ENCODE measurements around the gene CRYBA2. TPM values are rescaled to one million over a fixed set of nuclear protein-coding genes. Genes with fewer than 3 reads are reported as not detected.

The CRYBA2 gene
- total RNA-seq, 1 donor from 2014 or later = not detected

DNA sequence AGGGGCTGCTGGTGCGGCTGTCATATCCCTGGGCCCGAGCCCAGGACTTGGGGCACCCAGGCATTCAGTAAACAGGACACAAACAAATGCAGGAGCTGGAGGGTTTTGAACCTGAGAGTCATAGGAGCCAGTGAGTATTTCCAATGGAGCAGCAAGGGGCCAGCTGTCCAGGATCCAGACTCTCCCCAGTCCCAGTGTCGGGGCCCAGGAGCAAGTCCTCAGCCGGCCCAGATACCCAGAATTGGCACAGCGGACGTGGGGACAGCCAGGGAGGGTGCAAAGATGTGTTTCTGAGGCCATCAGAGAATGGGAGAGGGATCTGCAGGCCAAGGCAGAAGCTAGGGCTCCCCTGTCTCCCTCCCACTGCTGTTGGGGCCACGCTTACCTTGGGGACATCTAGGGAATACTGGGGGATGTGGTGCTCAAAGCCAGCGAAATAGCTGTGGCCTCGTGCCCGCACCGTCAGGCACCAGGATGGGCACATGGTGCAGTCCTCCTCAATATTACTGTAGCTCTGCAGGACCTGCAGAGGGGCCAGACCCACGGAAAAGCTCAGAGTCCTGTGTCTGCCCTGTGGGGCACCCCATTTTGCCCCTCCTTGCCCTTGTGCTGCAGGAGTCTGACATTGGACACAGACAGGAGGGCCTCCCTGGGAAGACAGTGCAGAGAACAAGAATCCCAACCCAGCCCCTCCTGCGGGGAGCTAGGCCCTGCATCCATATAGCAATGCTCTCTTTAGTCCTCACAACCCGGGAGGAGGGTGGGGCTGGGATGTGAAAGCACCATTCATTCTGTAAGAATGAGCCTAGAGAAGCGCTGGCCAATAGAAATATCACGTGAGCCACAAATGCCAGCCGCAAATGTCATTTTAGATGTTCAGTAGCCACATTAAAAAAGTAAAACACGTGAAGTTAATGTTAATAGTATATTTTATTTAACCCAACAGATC, 32.7 kb upstream of the CRYBA2 start:
- DNase-seq (ENCODE audit: missing footprints) (no peak), ATAC-seq (no peak)
- intact Hi-C loops (cut with DNase I) = no loop called here

- intact Hi-C loops (cut with DNase I) = no loop called here
- ATAC-seq (no peak), DNase-seq (ENCODE audit: missing footprints) (no peak)
Measured at GRCh38 chr2:219024059-219024458, 30.8 kb upstream of the CRYBA2 start.

- intact Hi-C loops (cut with DNase I) = no loop called here
- no peak for ATAC-seq
- DNase-seq (ENCODE audit: missing footprints) = no peak
Measured at GRCh38 chr2:219023045-219023605, 29.9 kb upstream of the CRYBA2 start.

- DNase-seq (ENCODE audit: missing footprints) (no peak), ATAC-seq (no peak)
- intact Hi-C loops (cut with DNase I) = no loop called here
Measured at GRCh38 chr2:219022616-219023015, 29.4 kb upstream of the CRYBA2 start.

DNA sequence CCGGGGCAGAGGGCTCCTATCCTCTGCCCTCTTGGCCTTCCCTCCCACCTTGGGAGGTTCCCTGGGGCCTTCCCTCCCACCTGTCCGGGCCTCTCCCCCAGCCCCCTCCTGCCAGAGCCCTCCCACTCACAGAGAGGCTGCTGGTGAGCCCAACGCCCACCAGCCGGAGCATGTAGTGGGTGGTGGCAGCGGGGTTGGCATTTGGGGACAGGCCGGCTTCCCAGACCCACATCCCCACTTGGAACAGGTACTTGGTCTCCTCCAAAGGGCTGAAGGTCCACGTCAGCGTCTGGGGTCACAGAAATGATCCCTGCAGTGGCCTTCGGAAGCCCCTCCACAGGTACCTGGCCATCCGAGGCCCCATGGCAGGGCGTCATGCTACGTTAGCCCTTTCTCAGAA, 28.8 kb upstream of the CRYBA2 start:
- no peak for DNase-seq (ENCODE audit: missing footprints)
- intact Hi-C loops (cut with DNase I) = no loop called here
- no peak for ATAC-seq

- no peak for ATAC-seq
- no peak for DNase-seq (ENCODE audit: missing footprints)
- intact Hi-C loops (cut with DNase I) = no loop called here
Measured at GRCh38 chr2:219021591-219021990, 28.4 kb upstream of the CRYBA2 start.

- DNase-seq (ENCODE audit: missing footprints) = no peak
- intact Hi-C loops (cut with DNase I) = no loop called here
- ATAC-seq = no peak
Measured at GRCh38 chr2:219020604-219021365, 27.6 kb upstream of the CRYBA2 start.

DNA sequence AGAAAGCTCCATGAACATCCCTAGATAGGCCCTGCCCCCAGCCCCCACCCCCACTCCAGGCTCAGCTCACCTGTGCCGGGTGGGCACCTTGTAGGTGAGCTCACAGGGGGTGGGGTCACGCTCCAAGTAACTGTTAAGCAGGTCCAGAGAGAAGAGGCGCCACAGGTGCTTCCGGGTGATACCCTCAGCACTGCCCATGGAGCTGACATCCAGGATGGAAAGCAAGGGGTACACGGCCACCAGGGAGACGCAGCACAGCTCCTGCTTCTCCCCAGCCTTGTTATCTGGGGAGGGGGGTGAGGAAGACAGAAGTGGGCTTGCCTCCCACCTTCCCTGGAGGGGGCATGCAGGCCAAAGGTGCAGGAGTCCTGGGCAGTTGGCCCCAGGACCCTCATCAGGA, 26.2 kb upstream of the CRYBA2 start:
- intact Hi-C loops (cut with DNase I) = no loop called here
- ATAC-seq (no peak), DNase-seq (ENCODE audit: missing footprints) (no peak)

- intact Hi-C loops (cut with DNase I) = no loop called here
- DNase-seq (ENCODE audit: missing footprints) (no peak), ATAC-seq (no peak)
Measured at GRCh38 chr2:219018726-219019125, 25.5 kb upstream of the CRYBA2 start.

- intact Hi-C loops (cut with DNase I) = no loop called here
Measured at GRCh38 chr2:219018286-219018685, 25.1 kb upstream of the CRYBA2 start.

GRCh38 chr2:219017201-219017931, 24.1 kb upstream of the CRYBA2 start:
- intact Hi-C loops (cut with DNase I) = no loop called here
- DNase-seq (ENCODE audit: missing footprints) (no peak), ATAC-seq (no peak)

More at GRCh38 chr2:219018286-219018685, 25.1 kb upstream of the CRYBA2 start:
- DNase-seq (ENCODE audit: missing footprints) (no peak), ATAC-seq (no peak)

- intact Hi-C loops (cut with DNase I) = no loop called here
- ATAC-seq (no peak), DNase-seq (ENCODE audit: missing footprints) (no peak)
Measured at GRCh38 chr2:219016721-219017120, 23.5 kb upstream of the CRYBA2 start.

DNA sequence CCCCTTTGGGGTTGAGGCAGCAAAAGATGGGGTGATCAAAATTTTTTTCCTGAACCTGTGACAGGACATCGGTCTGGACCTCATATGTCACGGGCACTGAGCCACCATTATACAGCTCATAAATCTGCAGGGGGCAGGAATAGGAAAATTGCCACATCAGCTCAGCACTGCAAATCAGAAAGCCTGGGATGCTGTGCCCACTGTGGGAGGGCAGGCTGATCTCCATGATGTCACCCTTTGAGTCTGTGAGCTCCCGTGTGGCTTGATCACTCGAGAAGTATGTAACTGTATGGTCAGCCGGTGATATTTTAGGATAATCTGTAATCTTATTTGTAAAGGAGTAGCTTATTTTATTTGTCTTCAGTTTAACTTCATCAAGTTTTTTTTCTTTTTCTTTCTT, 17.7 kb upstream of the CRYBA2 start:
- intact Hi-C loops (cut with DNase I) = no loop called here
- DNase-seq (ENCODE audit: missing footprints) (no peak), ATAC-seq (no peak)

DNA sequence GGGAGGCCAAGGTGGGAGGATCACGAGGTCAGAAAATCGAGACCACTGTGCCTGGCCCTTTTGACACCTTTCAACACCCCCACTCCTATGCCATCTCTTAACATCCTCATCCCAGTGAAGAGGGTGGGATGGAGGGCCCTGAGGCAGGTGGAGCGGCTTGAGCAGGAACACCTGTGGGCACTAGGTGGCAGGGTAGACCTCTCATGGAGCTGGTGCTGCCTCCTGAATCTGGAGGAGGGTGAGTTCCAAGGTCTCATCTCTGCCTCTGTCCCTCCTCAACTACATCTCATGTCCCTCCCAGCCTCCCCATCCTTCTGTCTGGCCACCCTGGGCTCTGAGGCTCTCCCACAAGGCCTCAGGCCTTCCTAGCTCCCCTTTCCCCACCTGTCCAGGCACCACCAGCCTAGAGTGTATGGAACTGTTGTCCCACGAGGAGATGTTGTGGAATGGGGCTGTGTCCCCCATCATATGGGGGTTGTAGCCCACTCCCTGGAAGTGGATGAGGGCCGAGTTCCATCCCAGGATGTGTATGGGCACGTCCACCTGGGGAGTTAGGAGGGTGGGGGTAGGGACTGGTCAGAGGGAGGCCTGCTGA, 17.0 kb upstream of the CRYBA2 start:
- intact Hi-C loops (cut with DNase I) = no loop called here
- DNase-seq (ENCODE audit: missing footprints) (no peak), ATAC-seq (peak; percentile 28)

- ATAC-seq (no peak), DNase-seq (ENCODE audit: missing footprints) (no peak)
- intact Hi-C loops (cut with DNase I) = no loop called here
Measured at GRCh38 chr2:219009294-219009693, 16.1 kb upstream of the CRYBA2 start.

DNA sequence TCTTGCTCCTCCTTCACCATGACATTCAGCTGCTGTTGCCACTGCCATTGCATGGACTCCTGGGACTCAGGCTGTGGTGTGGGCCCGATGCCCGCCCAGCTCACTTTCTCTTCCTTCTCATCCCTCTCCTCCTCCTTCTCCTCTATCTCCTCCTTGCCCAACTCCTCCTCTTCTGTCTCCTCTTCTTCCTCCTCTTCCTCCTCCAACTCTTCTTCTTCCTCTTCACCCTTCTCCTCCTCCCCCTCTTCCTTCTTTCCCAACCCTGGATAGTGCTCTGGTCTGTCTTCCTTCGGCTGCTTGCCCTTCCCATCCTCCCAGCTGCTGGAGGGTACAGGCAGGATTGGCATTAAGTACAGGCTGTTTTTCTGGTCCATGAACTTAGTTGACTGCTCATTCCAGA, 10.8 kb upstream of the CRYBA2 start:
- DNase-seq (ENCODE audit: missing footprints) (no peak), ATAC-seq (no peak)
- intact Hi-C loops (cut with DNase I) = no loop called here

- DNase-seq (ENCODE audit: missing footprints) (no peak), ATAC-seq (no peak)
- intact Hi-C loops (cut with DNase I) = no loop called here
Measured at GRCh38 chr2:219003267-219003634, 10.0 kb upstream of the CRYBA2 start.

DNA sequence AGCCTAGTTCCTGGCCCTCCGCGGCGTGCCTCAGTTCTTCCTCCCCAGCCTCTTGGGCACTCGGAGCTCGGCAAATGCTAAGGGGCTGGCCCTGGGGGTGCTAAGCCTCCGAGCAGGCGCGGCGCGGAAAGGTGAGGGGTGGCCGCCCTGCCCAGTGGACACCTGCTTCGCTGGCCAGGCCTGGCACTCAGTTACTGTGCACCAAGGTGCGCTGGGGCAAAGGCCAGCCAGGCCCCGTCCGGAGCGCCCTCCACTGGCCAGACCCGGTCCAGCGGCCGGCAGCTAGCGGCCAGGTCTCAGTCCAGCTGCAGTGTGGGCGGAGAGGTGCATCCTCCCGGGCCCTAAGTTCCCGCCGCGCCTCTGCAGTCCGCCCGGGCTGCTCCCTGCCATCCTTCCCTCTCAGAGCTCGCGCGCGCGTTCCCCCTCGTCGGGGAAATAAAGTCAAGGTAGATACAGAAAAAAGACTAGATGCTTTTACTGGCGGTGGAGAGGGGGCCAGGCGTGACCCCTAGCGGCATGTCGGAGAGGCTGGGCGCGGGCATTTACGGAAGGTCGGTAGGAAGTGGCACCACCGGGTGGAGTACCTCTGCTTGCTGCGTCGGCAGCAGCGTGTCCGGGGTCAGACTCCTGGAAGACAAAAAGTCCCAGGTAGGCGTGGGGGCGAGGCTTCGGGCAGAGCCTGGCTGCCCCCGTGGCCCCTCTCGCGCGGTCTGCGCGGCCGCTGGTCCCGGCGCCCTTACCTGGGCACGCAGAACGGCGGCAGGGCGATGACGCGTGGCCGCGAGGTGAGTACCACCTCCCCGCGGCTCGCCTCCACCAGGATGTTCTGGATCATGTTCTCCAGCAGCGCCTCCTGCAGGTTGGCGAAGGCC, 9.4 kb upstream of the CRYBA2 start:
- intact Hi-C loops (cut with DNase I) = no loop called here
- peak; percentile 76 for DNase-seq (ENCODE audit: missing footprints)
- ATAC-seq = no peak

All from Right ventricle myocardium inferior (tissue), 1 donor.